Cardiac fibroblast (primary cell): Measurements from ENCODE around the gene EEPD1.
"Not testable (repeated sequence)": the region's sequence is repeated elsewhere in the genome, so short reads cannot be mapped to it uniquely, and the experiment has no call there.

Source experiments
- DNase-seq, 2 donors: peaks; one replicate each; pipeline versions ENCODE4 v3.0.0 to v3.0.0-alpha.2; 2010; ENCODE audit warnings: low read depth in 2 of 2
- H3K4me3 ChIP-seq, 2 donors: replicated peaks in 1 of 2; 1 replicate in 1 of 2; 2 replicates in 1 of 2; pipeline ENCODE4 v1.5.1; 2011; ENCODE audit warnings: low read depth in 2 of 2, low read length in 2 of 2, mild to moderate bottlenecking in 2 of 2, moderate library complexity in 1 of 2
- TF ChIP-seq, protein P1 (sequence below): IDR thresholded peaks from one replicate; pipeline ENCODE4 v1.5.1; 2011; ENCODE audit warnings: low read depth, mild to moderate bottlenecking, low read length, inconsistent platforms

The EEPD1 gene

DNA sequence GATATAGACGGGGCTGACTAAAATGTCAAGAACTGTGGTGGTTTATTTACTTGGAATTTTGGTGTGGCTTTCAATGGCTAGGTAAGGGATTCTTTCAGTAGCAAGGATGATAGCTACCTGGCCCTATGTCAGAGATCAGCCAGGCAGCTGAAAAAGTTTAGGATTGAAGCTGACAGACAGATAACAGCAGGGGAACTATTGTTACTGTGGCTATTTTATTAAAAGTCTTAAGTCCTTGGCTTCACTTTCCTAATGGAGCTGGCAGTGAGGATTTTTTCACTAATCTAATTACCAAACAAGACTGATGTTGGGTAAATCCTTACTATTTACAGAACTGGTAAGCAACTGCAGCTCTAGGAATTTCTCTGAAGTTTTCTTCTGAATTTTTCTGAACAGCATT lies 164.2 kb downstream of the EEPD1 start:
- TF ChIP-seq, protein P1, sequence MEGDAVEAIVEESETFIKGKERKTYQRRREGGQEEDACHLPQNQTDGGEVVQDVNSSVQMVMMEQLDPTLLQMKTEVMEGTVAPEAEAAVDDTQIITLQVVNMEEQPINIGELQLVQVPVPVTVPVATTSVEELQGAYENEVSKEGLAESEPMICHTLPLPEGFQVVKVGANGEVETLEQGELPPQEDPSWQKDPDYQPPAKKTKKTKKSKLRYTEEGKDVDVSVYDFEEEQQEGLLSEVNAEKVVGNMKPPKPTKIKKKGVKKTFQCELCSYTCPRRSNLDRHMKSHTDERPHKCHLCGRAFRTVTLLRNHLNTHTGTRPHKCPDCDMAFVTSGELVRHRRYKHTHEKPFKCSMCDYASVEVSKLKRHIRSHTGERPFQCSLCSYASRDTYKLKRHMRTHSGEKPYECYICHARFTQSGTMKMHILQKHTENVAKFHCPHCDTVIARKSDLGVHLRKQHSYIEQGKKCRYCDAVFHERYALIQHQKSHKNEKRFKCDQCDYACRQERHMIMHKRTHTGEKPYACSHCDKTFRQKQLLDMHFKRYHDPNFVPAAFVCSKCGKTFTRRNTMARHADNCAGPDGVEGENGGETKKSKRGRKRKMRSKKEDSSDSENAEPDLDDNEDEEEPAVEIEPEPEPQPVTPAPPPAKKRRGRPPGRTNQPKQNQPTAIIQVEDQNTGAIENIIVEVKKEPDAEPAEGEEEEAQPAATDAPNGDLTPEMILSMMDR = no peak
- DNase-seq = no peak
- no peak overlapping the region for H3K4me3 ChIP-seq

DNA sequence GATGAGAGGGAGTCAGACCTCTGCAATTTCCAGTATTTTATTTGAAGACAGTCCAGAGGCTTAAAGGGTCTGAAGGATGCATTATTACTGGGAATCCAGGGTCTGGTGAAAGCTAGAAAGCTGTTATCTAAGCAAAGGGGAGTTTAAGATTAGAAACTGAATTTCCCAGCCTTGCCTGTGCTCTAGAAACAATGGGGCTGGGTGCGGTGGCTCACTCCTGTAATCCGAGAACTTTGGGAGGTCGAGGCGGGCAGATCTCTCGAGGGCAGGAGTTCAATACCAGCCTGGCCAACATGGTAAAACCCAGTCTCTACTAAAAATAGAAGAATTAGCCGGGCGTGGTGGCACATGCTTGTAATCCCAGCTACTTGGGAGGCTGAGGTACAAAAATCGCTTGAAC lies 165.1 kb downstream of the EEPD1 start:
- DNase-seq = no peak
- TF ChIP-seq, protein P1 = no peak

DNA sequence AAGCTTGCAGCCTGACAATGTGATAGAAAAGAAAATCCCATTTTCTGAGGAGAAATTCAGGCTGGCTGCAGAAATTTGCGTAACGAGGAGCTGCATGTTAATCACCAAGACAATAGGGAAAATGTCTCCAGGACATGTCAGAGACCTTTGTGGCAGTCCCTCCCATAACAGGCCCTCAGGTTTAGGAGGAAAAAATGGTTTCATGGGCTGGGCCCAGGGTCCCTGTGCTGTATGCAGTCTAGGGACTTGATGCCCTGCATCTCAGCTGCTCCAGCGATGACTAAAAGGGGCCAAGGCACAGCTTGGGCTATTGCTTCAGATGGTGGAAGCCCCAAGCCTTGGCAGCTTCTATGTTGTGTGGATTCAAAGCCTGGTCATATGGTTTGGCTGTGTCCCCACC lies 168.2 kb downstream of the EEPD1 start:
- not testable (repeated sequence) for H3K4me3 ChIP-seq, DNase-seq

More for the DNA sequence above, 165.1 kb downstream of the EEPD1 start:
- H3K4me3 ChIP-seq = no peak overlapping the region

DNA sequence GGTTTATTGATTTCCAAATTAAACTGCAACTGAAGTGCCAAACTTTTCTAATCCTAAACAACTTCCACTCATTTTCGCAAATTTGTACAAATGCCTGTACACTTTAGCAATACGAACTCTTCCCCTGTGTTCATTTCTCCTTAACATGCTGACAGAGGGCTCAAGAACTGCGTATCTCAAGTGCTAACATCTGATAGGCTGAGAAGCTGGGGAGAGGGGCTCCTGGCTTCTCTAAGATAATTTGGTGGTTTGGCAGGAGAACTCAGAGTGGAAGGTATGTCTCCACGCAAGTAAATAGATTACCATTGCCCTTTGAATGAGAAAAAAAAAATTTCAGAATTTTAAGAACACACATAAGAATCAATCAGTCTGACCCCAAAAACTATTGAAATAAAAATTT lies 183.3 kb downstream of the EEPD1 start:
- no peak for DNase-seq
- no peak overlapping the region for H3K4me3 ChIP-seq
- TF ChIP-seq, protein P1 = no peak

DNA sequence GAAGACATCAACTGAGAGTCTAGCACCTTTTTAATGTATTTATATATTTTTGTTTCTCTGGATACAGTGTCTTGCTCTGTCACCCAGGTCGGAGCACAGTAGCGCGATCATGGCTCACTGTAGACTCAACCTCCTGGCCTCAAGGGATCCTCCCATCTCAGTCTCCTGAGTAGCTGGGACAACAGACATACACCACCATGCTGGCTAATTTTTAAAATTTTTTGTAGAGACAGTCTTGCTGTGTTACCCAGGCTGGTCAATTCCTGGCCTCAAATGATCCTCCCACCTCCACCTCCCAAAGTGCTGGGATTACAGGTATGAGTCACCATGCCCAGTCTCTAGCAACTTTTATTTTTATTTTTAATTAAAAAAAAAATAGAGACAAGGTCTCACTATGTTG lies 185.2 kb downstream of the EEPD1 start:
- DNase-seq = no peak
- no peak overlapping the region for H3K4me3 ChIP-seq
- TF ChIP-seq, protein P1 = no peak

- TF ChIP-seq, protein P1 = no peak
- DNase-seq = no peak
- no peak overlapping the region for H3K4me3 ChIP-seq
These were observed 190.5 kb downstream of the EEPD1 start for GRCh38 chr7:36343548-36343947.

GRCh38 chr7:36344622-36345021 lies 191.6 kb downstream of the EEPD1 start:
- DNase-seq = no peak
- H3K4me3 ChIP-seq = no peak overlapping the region
- TF ChIP-seq, protein P1 = no peak
